Stimulated activated naive CD8-positive, alpha-beta T cell treated with anti-CD3 and anti-CD28 coated beads, Interleukin-15, Interleukin-2, amounts not matched to agents 100 U/mL and 50 U/mL, for 24 hours (primary cell): ENCODE measurements around the gene CERS1.
A peak's percentile ranks its signal among the peaks of the same experiment; 100 is the strongest.

Source experiments
- ATAC-seq: fragments of 150-1000 bp; cut with Tn5 transposase; one replicate; pipeline ENCODE4 v1.10.0; 2021
- DNase-seq: peaks from one replicate; pipeline ENCODE4 v3.0.0; 2021

Gene CERS1

GRCh38 chr19:18898607-18899408, 2.9 kb upstream of the CERS1 start:
- ATAC-seq (no peak), DNase-seq (no peak)

DNA sequence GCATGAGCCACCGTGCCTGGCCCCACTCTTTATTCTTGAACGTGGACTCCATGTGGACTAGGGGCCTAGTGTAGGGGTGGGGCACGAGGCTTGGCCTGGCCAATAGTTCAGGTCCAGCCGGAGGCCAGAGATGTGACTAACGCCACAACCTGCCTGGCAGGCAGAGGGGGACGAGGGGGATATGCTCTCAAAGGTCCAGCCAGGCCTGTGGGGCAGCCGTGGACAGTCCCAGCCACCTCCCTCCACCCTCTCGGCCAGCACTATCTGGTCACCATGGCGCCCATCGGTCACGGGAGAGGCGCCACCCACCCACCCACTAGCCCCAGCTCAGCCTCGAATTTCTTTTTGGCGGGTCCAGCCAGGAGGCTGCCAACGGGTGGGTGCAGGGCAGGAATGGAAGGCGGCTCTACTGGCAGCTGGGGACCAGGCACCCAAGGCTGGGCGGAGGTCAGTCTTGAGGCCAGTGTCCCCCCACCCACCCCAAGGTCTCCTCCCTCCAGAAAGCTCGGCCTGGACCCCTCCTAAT, 2.2 kb upstream of the CERS1 start:
- no peak for DNase-seq
- ATAC-seq = no peak

DNA sequence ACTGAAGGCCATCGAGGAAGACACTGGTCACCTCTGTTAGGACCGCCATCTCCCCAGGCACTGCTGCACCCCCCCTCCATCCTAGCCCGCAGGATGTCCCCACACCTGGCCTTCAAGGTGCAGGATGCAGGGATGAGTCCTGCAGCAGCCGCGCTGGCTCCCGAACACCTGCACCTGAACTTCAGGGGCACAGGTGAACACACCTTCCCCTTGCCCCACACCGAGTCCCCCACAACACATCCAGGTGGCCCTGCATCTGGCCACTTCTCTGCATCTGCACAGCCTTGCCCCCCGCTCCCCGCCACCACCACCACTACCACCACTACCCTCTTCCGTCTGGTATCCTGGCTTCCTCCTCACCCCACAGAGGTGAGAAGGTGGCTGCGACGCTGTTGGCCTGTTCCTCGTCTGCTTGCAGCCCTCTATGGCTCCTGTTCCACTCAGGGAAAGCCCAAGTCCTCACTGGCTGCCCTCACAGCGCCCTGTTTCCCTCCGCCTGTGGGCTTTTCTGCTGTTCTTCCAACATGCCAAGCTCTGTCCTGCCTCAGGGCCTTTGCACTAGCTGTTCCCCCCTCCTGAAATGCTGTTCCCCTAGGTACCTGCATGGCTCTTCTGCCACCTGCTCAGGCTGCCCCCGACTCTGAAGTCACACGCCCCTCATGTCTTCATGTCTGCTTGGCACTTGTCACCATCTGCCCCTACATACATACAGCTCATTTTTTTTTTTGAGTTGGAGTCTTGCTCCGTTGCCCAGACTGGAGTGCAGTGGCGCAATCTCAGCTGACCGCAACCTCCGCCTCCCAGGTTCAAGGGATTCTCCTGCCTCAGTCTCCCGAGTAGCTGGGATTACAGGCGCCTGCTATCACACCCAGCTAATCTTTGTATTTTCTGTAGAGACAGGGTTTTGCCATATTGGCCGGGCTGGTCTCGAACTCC, 1.4 kb upstream of the CERS1 start:
- DNase-seq (no peak), ATAC-seq (no peak)

- DNase-seq = no peak
- ATAC-seq = no peak
Observed at GRCh38 chr19:18896421-18896841, 473 bp upstream of the CERS1 start.

DNA sequence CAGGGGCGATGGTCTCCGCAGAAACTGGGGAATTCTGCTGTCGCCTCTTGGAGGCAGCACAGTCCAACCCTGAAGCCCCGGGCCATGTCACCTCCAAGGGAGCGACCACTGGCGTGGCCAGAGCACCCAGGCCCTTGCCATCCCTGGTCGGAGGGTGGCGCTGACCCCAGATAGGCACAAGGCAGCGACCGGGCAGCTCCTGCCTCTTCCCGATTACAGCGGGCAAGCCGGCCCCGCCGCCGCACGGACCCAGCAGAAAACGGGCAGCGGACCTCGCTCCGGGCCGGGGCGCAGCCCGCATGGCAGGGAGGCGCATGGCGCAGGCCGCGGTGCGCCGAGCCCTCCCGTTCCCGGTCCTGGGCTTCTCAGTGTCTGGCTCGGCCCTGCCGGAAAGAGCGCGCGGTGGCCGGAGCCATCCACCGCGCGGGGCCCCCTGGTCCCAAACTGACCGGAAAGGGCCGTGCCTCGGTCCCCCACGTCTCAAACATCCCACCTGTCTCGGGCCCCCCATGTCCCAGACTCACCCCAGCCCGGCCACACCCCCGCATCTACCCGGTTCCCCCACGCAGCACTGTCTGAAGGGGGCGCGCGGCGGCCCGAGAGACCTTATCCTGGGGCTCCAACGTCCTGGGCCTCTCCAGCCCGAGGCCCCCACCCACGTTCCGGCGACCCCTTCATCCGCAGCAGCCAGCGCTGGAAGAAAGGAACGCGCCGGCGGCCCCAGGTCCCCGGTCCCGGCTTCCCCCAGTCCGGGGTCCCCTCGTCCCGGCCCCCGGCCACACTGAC, 727 bp downstream of the CERS1 start:
- no peak for DNase-seq
- no peak for ATAC-seq

GRCh38 chr19:18894254-18895037, 1.5 kb downstream of the CERS1 start:
- ATAC-seq (no peak), DNase-seq (no peak)

DNA sequence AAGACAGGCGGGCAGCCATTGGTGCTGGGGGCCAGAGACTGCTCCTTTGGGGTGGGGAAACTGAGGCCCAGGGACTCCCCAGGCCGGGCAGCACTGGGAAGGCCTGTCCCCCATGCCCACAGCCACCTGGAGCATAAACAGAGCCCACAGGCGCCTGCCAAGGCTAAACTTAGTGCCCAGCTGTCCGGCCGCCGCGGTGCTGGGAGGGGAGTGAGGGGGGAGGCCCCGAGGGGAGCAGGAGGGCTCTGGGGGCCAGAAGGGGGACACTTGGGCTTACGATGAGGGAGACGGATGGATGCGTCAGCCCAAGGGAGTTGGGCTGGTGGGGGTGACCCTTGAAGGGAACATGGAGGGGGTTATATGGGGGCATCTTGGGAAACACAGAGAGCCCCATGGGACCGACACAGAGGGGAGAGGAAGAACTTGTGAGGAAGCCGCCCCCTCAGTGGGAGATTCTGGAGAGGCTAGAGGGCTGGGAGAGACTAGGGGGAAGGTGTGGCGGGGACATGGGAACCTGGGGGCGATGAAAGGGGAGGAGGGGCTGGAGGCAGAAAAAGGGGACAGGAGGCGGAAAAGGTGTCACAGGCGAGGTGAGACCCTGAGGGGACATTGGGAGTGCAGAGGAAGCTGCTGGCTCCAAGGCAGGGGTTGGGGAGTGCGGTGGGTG, 2.2 kb downstream of the CERS1 start:
- no peak for DNase-seq
- no peak for ATAC-seq

GRCh38 chr19:18889949-18890745, 5.8 kb downstream of the CERS1 start:
- DNase-seq = no peak
- no peak for ATAC-seq

DNA sequence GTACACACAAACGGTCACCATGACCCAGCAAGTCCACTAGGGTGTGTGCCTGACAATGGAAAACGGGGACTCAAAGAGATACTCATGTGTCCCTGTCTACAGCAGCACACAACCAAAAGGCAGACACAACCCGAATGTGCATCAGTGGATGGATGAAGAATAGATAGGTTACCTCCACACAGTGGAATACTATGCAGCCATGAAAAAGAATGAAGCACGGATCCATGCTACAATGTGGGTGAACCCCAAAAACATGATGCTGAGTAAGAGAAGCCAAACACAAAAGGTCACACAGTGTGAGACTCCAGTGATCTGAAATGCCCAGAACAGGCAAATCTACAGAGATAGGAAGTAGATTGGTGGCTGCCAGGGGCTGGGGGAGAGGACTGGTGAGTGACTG, 9.0 kb downstream of the CERS1 start:
- DNase-seq (no peak), ATAC-seq (no peak)

GRCh38 chr19:18883526-18884304, 12.2 kb downstream of the CERS1 start:
- DNase-seq (no peak), ATAC-seq (no peak)

- ATAC-seq = no peak
- DNase-seq = no peak
Observed at GRCh38 chr19:18881491-18881890, 14.5 kb downstream of the CERS1 start.

- DNase-seq (peak; percentile 47), ATAC-seq (peak; percentile 40)
Observed at GRCh38 chr19:18879579-18880373, 16.2 kb downstream of the CERS1 start.

DNA sequence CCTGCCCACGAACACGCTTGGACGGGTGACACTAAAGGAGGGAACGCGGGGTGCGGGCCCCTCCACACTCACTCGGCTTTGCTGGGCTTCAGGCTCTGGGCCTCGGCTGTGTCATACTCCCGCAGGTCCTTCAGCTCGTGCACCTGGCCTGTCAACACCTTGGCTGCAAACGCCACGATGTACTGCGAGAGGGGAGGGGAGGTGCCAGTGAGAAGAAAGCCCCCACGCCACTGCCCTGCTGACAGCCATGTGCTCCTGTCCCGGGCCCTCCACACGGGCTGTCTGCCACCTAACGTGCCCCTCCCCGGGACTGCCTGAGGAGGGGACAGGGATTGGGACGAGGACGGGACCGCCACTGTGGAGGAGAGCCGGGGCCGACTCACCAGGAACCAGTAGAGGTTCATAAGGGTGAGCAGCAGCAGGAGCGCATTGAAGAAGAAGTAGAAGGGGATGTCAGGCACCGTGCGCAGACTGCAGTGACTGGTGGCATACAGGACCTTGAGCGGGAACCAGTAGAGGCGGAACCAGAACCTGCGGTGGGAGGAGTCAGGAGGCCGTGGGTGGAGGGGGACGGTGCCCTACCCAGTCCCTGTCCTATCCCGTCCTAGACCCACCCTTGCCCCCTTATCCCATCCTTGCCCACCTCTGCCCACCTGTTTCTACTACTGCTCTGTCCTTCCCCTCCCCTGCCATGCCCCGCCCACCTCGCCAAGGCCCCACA, 16.9 kb downstream of the CERS1 start:
- DNase-seq (no peak), ATAC-seq (no peak)

DNA sequence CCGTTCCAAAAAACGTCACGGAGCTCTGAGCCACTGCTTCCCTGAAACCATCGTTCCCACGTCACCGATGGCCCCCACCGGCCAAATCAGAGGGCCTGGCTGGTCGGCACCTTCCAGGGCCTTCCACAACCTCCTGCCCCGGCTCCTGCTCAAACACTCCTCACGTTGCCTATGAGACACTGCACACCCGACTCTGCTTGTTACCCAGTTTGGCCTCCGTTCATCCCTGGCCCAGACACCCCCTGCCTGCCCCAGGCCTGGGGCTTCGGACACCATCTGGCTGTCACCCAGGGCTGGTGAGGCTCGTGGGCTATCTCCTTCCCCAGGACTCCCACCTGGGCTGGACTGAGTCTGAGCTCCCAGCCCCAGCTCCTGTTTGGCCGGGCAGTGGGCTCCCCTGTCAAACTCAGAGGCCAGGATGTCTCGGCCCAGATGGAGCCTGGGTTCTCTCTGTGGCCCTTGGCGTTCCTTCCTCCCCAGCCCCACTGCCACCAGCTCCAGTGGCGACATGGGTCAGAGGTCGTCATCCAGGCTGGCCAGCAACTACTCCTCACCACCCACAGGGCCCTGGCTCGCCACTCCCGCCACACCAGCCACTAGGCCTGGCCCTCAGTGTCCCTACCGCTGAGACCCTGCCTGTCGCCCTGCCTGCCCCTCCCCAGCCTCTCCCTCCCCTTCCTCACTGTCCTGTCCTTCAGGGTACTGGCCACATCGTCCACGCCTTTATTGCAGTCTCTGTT, 17.7 kb downstream of the CERS1 start:
- no peak for ATAC-seq
- no peak for DNase-seq

DNA sequence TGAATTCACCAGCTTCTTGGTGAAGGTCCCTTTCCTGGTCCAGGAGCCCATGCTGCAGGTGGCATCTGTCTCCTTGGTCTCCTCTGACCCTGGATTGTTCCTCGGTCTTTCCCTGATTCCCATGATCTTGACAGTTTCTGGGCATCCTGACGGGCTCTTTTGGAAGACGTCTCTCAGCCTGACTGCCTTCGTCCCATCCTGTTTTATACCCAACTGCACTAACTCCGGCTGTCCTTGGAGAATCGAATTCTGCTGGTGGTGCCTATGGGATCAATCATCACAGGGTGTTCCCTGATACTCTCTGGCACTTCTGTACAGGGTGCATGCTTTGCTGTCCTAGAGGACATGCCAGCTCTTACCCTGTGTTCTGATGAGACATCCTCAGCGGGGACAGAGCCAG, 19.1 kb downstream of the CERS1 start:
- ATAC-seq (no peak), DNase-seq (no peak)

- ATAC-seq (no peak), DNase-seq (no peak)
Observed at GRCh38 chr19:18875726-18876125, 20.2 kb downstream of the CERS1 start.

GRCh38 chr19:18871543-18871942, 24.4 kb downstream of the CERS1 start:
- ATAC-seq = no peak

More at GRCh38 chr19:18871543-18871942, 24.4 kb downstream of the CERS1 start:
- DNase-seq = no peak
